ENCODE data around the gene MATN1. TPM values are rescaled to one million over a fixed set of nuclear protein-coding genes. Genes with fewer than 3 reads are reported as not detected.

MATN1 gene
- polyA plus RNA-seq, 1 donor from 2014 or later = 0.22 TPM

DNA sequence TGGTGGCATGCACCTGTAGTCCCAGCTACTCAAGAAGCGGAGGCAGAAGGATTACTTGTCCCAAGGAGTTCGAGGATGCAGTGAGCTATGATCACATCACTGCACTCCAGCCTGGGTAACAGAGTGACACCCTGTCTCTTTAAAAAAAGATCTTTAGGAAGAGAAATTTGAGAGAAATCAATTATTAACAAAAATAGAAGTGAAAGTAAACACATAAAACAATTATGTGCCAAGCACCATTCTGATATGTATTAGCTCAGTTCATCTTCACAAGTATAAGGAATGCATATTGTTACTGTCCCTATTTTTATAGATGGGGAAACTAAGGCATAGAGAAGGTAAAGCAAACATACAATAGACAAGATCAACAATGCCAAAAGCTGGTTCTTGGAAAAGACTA, 48.1 kb downstream of the MATN1 start:
- Histone ChIP-seq H3K9ac (ENCODE audit: low read length) (no peak overlapping the region), H4K20me1 (ENCODE audit: insufficient read depth) (no peaks in the 10 kb centered on the region)

DNA sequence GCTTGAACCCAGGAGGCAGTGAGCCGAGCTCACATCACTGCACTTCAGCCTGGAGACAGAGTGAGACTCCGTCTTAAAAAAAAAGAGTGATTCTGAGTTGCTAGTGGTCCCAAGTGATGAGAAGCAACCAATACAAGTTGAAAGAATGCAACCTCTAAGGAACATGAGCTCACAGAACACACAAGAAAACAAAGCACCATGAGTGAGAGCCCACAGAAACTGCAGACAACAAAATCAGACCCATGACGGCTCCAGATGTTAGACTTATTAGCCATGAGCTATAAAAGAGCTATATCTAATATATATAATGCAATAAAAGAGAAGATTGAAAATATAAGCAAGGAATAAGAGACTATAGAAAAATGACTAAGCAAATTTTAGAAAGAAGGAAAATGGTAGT, 50.0 kb downstream of the MATN1 start:
- Histone ChIP-seq H3K27me3 (ENCODE audit: insufficient read depth, low read depth, low read length) (no peaks in the 10 kb centered on the region), H3K9me2 (ENCODE audit: insufficient read depth, low read length) (no peaks in the 10 kb centered on the region), H3F3A (ENCODE audit: insufficient read depth, low read length, poor library complexity, severe bottlenecking) (no peaks in the 10 kb centered on the region), H2AFZ (ENCODE audit: low read depth, low read length) (no peak overlapping the region), H3K79me2 (replicated peaks; ENCODE audit: insufficient read depth, low read length) (no peaks in the 10 kb centered on the region), H3K9me3 (ENCODE audit: low read length) (peaks cover 4% of the 10 kb centered on the region), H3K36me3 (ENCODE audit: insufficient read depth, low read length) (no peaks in the 10 kb centered on the region), H3K27ac (ENCODE audit: low read length) (no peak overlapping the region), H4K20me1 (ENCODE audit: insufficient read depth) (no peaks in the 10 kb centered on the region), H3K4me2 (ENCODE audit: low read length) (no peak overlapping the region), H3K4me3 (ENCODE audit: low read length) (no peak overlapping the region), H3K9ac (ENCODE audit: low read length) (no peak overlapping the region)
- TF ChIP-seq RAD21 (conservative IDR thresholded peaks at IDR 0.05) (no peak), MXI1 (conservative IDR thresholded peaks at IDR 0.05; ENCODE audit: poor library complexity, severe bottlenecking) (no peak), EP300 (conservative IDR thresholded peaks at IDR 0.05; ENCODE audit: poor library complexity, severe bottlenecking) (no peak), SMC3 (conservative IDR thresholded peaks at IDR 0.05; ENCODE audit: poor library complexity) (no peak), EZH2 (IDR thresholded peaks at IDR 0.05; ENCODE audit: borderline replicate concordance, insufficient read depth, low read length, poor library complexity, severe bottlenecking) (no peak)
- TF ChIP-seq, protein P1, sequence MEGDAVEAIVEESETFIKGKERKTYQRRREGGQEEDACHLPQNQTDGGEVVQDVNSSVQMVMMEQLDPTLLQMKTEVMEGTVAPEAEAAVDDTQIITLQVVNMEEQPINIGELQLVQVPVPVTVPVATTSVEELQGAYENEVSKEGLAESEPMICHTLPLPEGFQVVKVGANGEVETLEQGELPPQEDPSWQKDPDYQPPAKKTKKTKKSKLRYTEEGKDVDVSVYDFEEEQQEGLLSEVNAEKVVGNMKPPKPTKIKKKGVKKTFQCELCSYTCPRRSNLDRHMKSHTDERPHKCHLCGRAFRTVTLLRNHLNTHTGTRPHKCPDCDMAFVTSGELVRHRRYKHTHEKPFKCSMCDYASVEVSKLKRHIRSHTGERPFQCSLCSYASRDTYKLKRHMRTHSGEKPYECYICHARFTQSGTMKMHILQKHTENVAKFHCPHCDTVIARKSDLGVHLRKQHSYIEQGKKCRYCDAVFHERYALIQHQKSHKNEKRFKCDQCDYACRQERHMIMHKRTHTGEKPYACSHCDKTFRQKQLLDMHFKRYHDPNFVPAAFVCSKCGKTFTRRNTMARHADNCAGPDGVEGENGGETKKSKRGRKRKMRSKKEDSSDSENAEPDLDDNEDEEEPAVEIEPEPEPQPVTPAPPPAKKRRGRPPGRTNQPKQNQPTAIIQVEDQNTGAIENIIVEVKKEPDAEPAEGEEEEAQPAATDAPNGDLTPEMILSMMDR (IDR thresholded peaks at IDR 0.05; ENCODE audit: poor library complexity, severe bottlenecking) = no peak
- TF ChIP-seq, protein P2, sequence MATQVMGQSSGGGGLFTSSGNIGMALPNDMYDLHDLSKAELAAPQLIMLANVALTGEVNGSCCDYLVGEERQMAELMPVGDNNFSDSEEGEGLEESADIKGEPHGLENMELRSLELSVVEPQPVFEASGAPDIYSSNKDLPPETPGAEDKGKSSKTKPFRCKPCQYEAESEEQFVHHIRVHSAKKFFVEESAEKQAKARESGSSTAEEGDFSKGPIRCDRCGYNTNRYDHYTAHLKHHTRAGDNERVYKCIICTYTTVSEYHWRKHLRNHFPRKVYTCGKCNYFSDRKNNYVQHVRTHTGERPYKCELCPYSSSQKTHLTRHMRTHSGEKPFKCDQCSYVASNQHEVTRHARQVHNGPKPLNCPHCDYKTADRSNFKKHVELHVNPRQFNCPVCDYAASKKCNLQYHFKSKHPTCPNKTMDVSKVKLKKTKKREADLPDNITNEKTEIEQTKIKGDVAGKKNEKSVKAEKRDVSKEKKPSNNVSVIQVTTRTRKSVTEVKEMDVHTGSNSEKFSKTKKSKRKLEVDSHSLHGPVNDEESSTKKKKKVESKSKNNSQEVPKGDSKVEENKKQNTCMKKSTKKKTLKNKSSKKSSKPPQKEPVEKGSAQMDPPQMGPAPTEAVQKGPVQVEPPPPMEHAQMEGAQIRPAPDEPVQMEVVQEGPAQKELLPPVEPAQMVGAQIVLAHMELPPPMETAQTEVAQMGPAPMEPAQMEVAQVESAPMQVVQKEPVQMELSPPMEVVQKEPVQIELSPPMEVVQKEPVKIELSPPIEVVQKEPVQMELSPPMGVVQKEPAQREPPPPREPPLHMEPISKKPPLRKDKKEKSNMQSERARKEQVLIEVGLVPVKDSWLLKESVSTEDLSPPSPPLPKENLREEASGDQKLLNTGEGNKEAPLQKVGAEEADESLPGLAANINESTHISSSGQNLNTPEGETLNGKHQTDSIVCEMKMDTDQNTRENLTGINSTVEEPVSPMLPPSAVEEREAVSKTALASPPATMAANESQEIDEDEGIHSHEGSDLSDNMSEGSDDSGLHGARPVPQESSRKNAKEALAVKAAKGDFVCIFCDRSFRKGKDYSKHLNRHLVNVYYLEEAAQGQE (IDR thresholded peaks at IDR 0.05; ENCODE audit: borderline replicate concordance) = no peak

More for the DNA sequence above, 48.1 kb downstream of the MATN1 start:
- Histone ChIP-seq H3K4me2 (ENCODE audit: low read length) (no peak overlapping the region), H3K27me3 (ENCODE audit: insufficient read depth, low read depth, low read length) (no peaks in the 10 kb centered on the region), H3K79me2 (replicated peaks; ENCODE audit: insufficient read depth, low read length) (no peaks in the 10 kb centered on the region), H3K9me3 (ENCODE audit: low read length) (peaks cover 4% of the 10 kb centered on the region), H3K9me2 (ENCODE audit: insufficient read depth, low read length) (no peaks in the 10 kb centered on the region), H3K27ac (ENCODE audit: low read length) (no peak overlapping the region), H2AFZ (ENCODE audit: low read depth, low read length) (no peak overlapping the region), H3K36me3 (ENCODE audit: insufficient read depth, low read length) (no peaks in the 10 kb centered on the region), H3F3A (ENCODE audit: insufficient read depth, low read length, poor library complexity, severe bottlenecking) (no peaks in the 10 kb centered on the region), H3K4me3 (ENCODE audit: low read length) (no peak overlapping the region)
- no peak for TF ChIP-seq TAF1 (IDR thresholded peaks at IDR 0.05; ENCODE audit: low read depth)
- TF ChIP-seq MXI1 (conservative IDR thresholded peaks at IDR 0.05; ENCODE audit: poor library complexity, severe bottlenecking) = no peak
- TF ChIP-seq EP300 (conservative IDR thresholded peaks at IDR 0.05; ENCODE audit: poor library complexity, severe bottlenecking) = no peak
- no peak for TF ChIP-seq SMC3 (conservative IDR thresholded peaks at IDR 0.05; ENCODE audit: poor library complexity)
- no peak for TF ChIP-seq POLR2AphosphoS5 (IDR thresholded peaks at IDR 0.05)
- no peak for TF ChIP-seq EZH2 (IDR thresholded peaks at IDR 0.05; ENCODE audit: borderline replicate concordance, insufficient read depth, low read length, poor library complexity, severe bottlenecking)
- TF ChIP-seq, protein P1 (IDR thresholded peaks at IDR 0.05; ENCODE audit: poor library complexity, severe bottlenecking) = no peak
- TF ChIP-seq, protein P2 (IDR thresholded peaks at IDR 0.05; ENCODE audit: borderline replicate concordance) = no peak
- TF ChIP-seq RAD21 (conservative IDR thresholded peaks at IDR 0.05) = no peak

Data from neural cell (in vitro differentiated cells).